ENCODE results near the gene ADAMTSL3. TPM values are rescaled to one million over a fixed set of nuclear protein-coding genes. Genes with fewer than 3 reads are reported as not detected.

Gene ADAMTSL3
- total and polyA plus RNA-seq, 2 of the 4 experiments (the other 2 are of a cell fraction): under 0.01 to 0.02 TPM

- ChIA-PET CTCF (no interaction called here), POLR2A (ENCODE audit: unreplicated experiment) (no interaction called here)
- Histone ChIP-seq H3K27me3 (ENCODE audit: control insufficient read depth, insufficient read depth, low read length) (no peaks in the 10 kb centered on the region), H2AK9ac (replicated peaks; ENCODE audit: low read depth, low read length, poor library complexity) (no peak overlapping the region), H3K14ac (replicated peaks; ENCODE audit: low read depth, low read length) (no peak overlapping the region), H3K27ac (ENCODE audit: insufficient read depth, low read length) (no peak overlapping the region), H3K4me3 (ENCODE audit: insufficient read depth, low read depth, low read length) (no peak overlapping the region), H3K79me1 (ENCODE audit: low read depth in 1 of 2, low read length in 2 of 2) (no peaks in the 10 kb centered on the region), H4K91ac (ENCODE audit: insufficient read depth, low read depth, low read length) (no peak overlapping the region), H3K4me1 (ENCODE audit: control insufficient read depth, insufficient read depth, low read length) (no peaks in the 10 kb centered on the region), H4K20me1 (ENCODE audit: insufficient read depth, low read length) (no peaks in the 10 kb centered on the region), H2BK20ac (ENCODE audit: low read depth, low read length) (no peak overlapping the region), H2AFZ (replicated peaks; ENCODE audit: low read length, poor library complexity) (no peak overlapping the region), H4K5ac (ENCODE audit: low read depth, low read length) (no peak overlapping the region), H3K9me3 (ENCODE audit: control insufficient read depth, insufficient read depth, low read length) (peaks cover 6% of the 10 kb centered on the region; the same call in 1 of the 2 replicates), H2AK5ac (ENCODE audit: low read depth, low read length) (no peak overlapping the region), H3K18ac (ENCODE audit: low read depth, low read length) (no peak overlapping the region), H3K9ac (ENCODE audit: low read depth, low read length) (no peak overlapping the region), H3K9me1 (ENCODE audit: insufficient read depth, low read length) (no peaks in the 10 kb centered on the region), H2BK5ac (ENCODE audit: low read depth, low read length, poor library complexity, severe bottlenecking) (no peak overlapping the region), H3K36me3 (ENCODE audit: control insufficient read depth, insufficient read depth, low read length) (no peaks in the 10 kb centered on the region), H3K23ac (ENCODE audit: low read depth, low read length) (no peak overlapping the region), H3K4me2 (ENCODE audit: low read depth, low read length) (no peak overlapping the region), H3K56ac (ENCODE audit: extremely low read depth, insufficient read depth, low read length) (no peak overlapping the region), H3K4ac (ENCODE audit: low read depth, low read length) (no peak overlapping the region), H4K8ac (ENCODE audit: low read depth in 2 of 2, low read length in 2 of 2) (no peak overlapping the region), H2BK15ac (ENCODE audit: low read depth, low read length) (no peak overlapping the region), H2BK120ac (ENCODE audit: low read depth, low read length) (no peak overlapping the region)
- WGBS, 2 experiments (ENCODE audit: extremely low coverage in 2 of 2, insufficient read length in 1 of 2): no CpG with 5 or more reads among the region's 3 CpGs
- dilution Hi-C loops (cut with HindIII; ENCODE audit: low sequenced_read_pairs, unreplicated experiment) (no loop called here), in situ Hi-C loops (cut with MboI; ENCODE audit: low sequenced_read_pairs) (no loop called here), intact Hi-C loops (cut with micrococcal nuclease) (no loop called here)
- DNase-seq (no peak), ATAC-seq (ENCODE audit: low read depth) (no peak)
- no peak for TF ChIP-seq CEBPB (IDR thresholded peaks at IDR 0.05; ENCODE audit: low read depth, low read length)
- no peak for TF ChIP-seq SMC3 (IDR thresholded peaks at IDR 0.05; ENCODE audit: low read depth, low read length)
- TF ChIP-seq USF2 (IDR thresholded peaks at IDR 0.05; ENCODE audit: low read depth, low read length): no peak
- no peak for TF ChIP-seq BHLHE40 (IDR thresholded peaks at IDR 0.05; ENCODE audit: low read depth, low read length)
- TF ChIP-seq MAFK (IDR thresholded peaks at IDR 0.05; ENCODE audit: low read depth, low read length): no peak
- no peak for TF ChIP-seq MAZ (IDR thresholded peaks at IDR 0.05; ENCODE audit: borderline replicate concordance, low read depth, low read length)
- no peak for TF ChIP-seq RAD21 (IDR thresholded peaks at IDR 0.05; ENCODE audit: low read length)
- no peak for TF ChIP-seq RFX5 (IDR thresholded peaks at IDR 0.05; ENCODE audit: low read depth, low read length)
- TF ChIP-seq FOS (IDR thresholded peaks at IDR 0.05; ENCODE audit: low read depth, low read length): no peak
- TF ChIP-seq CHD1 (IDR thresholded peaks at IDR 0.05; ENCODE audit: low read depth, low read length): no peak
- no peak for TF ChIP-seq NFE2L2 (IDR thresholded peaks at IDR 0.05; ENCODE audit: low read depth, low read length)
- BruUV-seq (replicated peaks): no TSS peak
These were observed 43.8 kb upstream of the ADAMTSL3 start for GRCh38 chr15:83610132-83610531.
